ENCODE results near the gene PIGX. TPM values are rescaled to one million over a fixed set of nuclear protein-coding genes. Genes with fewer than 3 reads are reported as not detected.

The PIGX gene
- total and polyA plus RNA-seq, 3 experiments from 2014 or later = 38.7 to 50.5 (median 49.0) TPM

- peaks cover 0 to 7% (median 2%) of the 10 kb centered on the region in 3 donors for H3K4me1 Mint-ChIP-seq
- H3K27me3 Mint-ChIP-seq = no peaks in the 10 kb centered on the region
- peaks cover 0 to 1% (median 0%) of the 10 kb centered on the region in 3 donors for H3K36me3 Mint-ChIP-seq
- ChIA-PET CTCF (interaction anchor here (0.7 to 1.2 kb wide), 5 partner anchors 10 to 165 kb away, joined by 3 to 6 read pairs (median 4); no protein-coding TSS in a partner anchor), POLR2A (interaction anchor here (0.6 to 0.7 kb wide), 2 partner anchors 12 to 76 kb away, joined by 3 to 5 read pairs; no protein-coding TSS in a partner anchor)
- H3K27ac Mint-ChIP-seq = peak overlapping the region in 3 of 8 donors; percentile 38 to 70 (median 57)
- peak in 4 of 5 donors; percentile 6 to 54 (median 24) for DNase-seq
- H3K4me1 ChIP-seq (ENCODE audit: insufficient read depth, low read length) = peaks cover 5% of the 10 kb centered on the region
- H3K4me3 ChIP-seq (ENCODE audit: low read length) = no peak overlapping the region
- H3K4me3 Mint-ChIP-seq = no peak overlapping the region
- H3K27ac ChIP-seq (ENCODE audit: low read depth, low read length) = no peak overlapping the region
- H3K9me3 ChIP-seq (ENCODE audit: low read length) = no peaks in the 10 kb centered on the region
- no peaks in the 10 kb centered on the region for H3K9me3 Mint-ChIP-seq
- H3K27me3 ChIP-seq (ENCODE audit: insufficient read depth, low read length, poor library complexity, severe bottlenecking) = no peaks in the 10 kb centered on the region
- no peaks in the 10 kb centered on the region for H3K36me3 ChIP-seq (ENCODE audit: insufficient read depth, low read length)
Measured at GRCh38 chr3:196694202-196694638, 18.0 kb upstream of the PIGX start.

- no peaks in the 10 kb centered on the region for H3K27me3 Mint-ChIP-seq
- H3K4me1 Mint-ChIP-seq = peaks cover 0 to 7% (median 2%) of the 10 kb centered on the region in 3 donors
- peak overlapping the region in 4 of 8 donors; percentile 58 to 91 (median 72) for H3K27ac Mint-ChIP-seq
- H3K36me3 ChIP-seq (ENCODE audit: insufficient read depth, low read length) = no peaks in the 10 kb centered on the region
- peaks cover 0 to 1% (median 0%) of the 10 kb centered on the region in 3 donors for H3K36me3 Mint-ChIP-seq
- CTCF ChIA-PET = interaction anchor here (0.6 to 2.1 kb wide), 2 partner anchors 10 to 918 kb away, joined by 3 to 8 read pairs; no protein-coding TSS in a partner anchor
- H3K27ac ChIP-seq (ENCODE audit: low read depth, low read length) = no peak overlapping the region
- H3K4me3 Mint-ChIP-seq = no peak overlapping the region
- H3K9me3 Mint-ChIP-seq = no peaks in the 10 kb centered on the region
- no peak for DNase-seq
- no peak overlapping the region for H3K4me3 ChIP-seq (ENCODE audit: low read length)
- H3K4me1 ChIP-seq (ENCODE audit: insufficient read depth, low read length) = peaks cover 5% of the 10 kb centered on the region
- no peaks in the 10 kb centered on the region for H3K27me3 ChIP-seq (ENCODE audit: insufficient read depth, low read length, poor library complexity, severe bottlenecking)
- POLR2A ChIA-PET = no interaction called here
- H3K9me3 ChIP-seq (ENCODE audit: low read length) = no peaks in the 10 kb centered on the region
Measured at GRCh38 chr3:196694941-196695848, 17.0 kb upstream of the PIGX start.

GRCh38 chr3:196695849-196696226 lies 16.3 kb upstream of the PIGX start:
- H3K4me1 ChIP-seq (ENCODE audit: insufficient read depth, low read length) = peaks cover 5% of the 10 kb centered on the region
- Mint-ChIP-seq H3K9me3 (no peaks in the 10 kb centered on the region), H3K4me1 (peaks cover 0 to 7% (median 2%) of the 10 kb centered on the region in 3 donors), H3K27me3 (no peaks in the 10 kb centered on the region), H3K27ac (peak overlapping the region in 6 of 8 donors; percentile 58 to 91 (median 72)), H3K36me3 (peaks cover 0 to 1% (median 0%) of the 10 kb centered on the region in 3 donors), H3K4me3 (peak overlapping the region in 1 of 7 donors; percentile 54)
- H3K27me3 ChIP-seq (ENCODE audit: insufficient read depth, low read length, poor library complexity, severe bottlenecking) = no peaks in the 10 kb centered on the region
- H3K9me3 ChIP-seq (ENCODE audit: low read length) = no peaks in the 10 kb centered on the region
- no peaks in the 10 kb centered on the region for H3K36me3 ChIP-seq (ENCODE audit: insufficient read depth, low read length)
- no peak overlapping the region for H3K4me3 ChIP-seq (ENCODE audit: low read length)
- ChIA-PET CTCF (interaction anchor here (0.6 to 2.1 kb wide), 2 partner anchors 11 to 917 kb away, joined by 3 to 8 read pairs; no protein-coding TSS in a partner anchor), POLR2A (no interaction called here)
- DNase-seq = no peak
- H3K27ac ChIP-seq (ENCODE audit: low read depth, low read length) = no peak overlapping the region

- peak overlapping the region in 1 of 8 donors; percentile 6 for H3K27ac Mint-ChIP-seq
- H3K4me3 ChIP-seq (ENCODE audit: low read length) = no peak overlapping the region
- POLR2A ChIA-PET = no interaction called here
- CTCF ChIA-PET = interaction anchor here (2.1 kb wide), 1 partner anchor 12 kb away, joined by 8 read pairs; no protein-coding TSS in a partner anchor
- peaks cover 5% of the 10 kb centered on the region for H3K4me1 ChIP-seq (ENCODE audit: insufficient read depth, low read length)
- no peak overlapping the region for H3K27ac ChIP-seq (ENCODE audit: low read depth, low read length)
- H3K27me3 Mint-ChIP-seq = no peaks in the 10 kb centered on the region
- no peaks in the 10 kb centered on the region for H3K9me3 ChIP-seq (ENCODE audit: low read length)
- H3K27me3 ChIP-seq (ENCODE audit: insufficient read depth, low read length, poor library complexity, severe bottlenecking) = no peaks in the 10 kb centered on the region
- H3K4me3 Mint-ChIP-seq = no peak overlapping the region
- H3K9me3 Mint-ChIP-seq = no peaks in the 10 kb centered on the region
- H3K4me1 Mint-ChIP-seq = peaks cover 0 to 7% (median 2%) of the 10 kb centered on the region in 3 donors
- no peak for DNase-seq
- no peaks in the 10 kb centered on the region for H3K36me3 ChIP-seq (ENCODE audit: insufficient read depth, low read length)
- peaks cover 0 to 1% (median 0%) of the 10 kb centered on the region in 3 donors for H3K36me3 Mint-ChIP-seq
Measured at GRCh38 chr3:196697270-196697669, 14.9 kb upstream of the PIGX start.

- Histone ChIP-seq H3K9me3 (ENCODE audit: low read length) (no peaks in the 10 kb centered on the region), H3K27ac (ENCODE audit: low read depth, low read length) (no peak overlapping the region), H3K27me3 (ENCODE audit: insufficient read depth, low read length, poor library complexity, severe bottlenecking) (no peaks in the 10 kb centered on the region), H3K36me3 (ENCODE audit: insufficient read depth, low read length) (no peaks in the 10 kb centered on the region), H3K4me3 (ENCODE audit: low read length) (no peak overlapping the region), H3K4me1 (ENCODE audit: insufficient read depth, low read length) (peaks cover 5% of the 10 kb centered on the region)
- ChIA-PET CTCF (no interaction called here), POLR2A (no interaction called here)
- H3K4me1 Mint-ChIP-seq = peaks cover 0 to 5% (median 0%) of the 10 kb centered on the region in 3 donors
- no peak overlapping the region for H3K4me3 Mint-ChIP-seq
- peaks cover 0 to 2% of the 10 kb centered on the region in 2 donors for H3K27me3 Mint-ChIP-seq
- H3K9me3 Mint-ChIP-seq = no peaks in the 10 kb centered on the region
- H3K27ac Mint-ChIP-seq = peak overlapping the region in 2 of 8 donors; percentile 8 to 58
- DNase-seq = no peak
- H3K36me3 Mint-ChIP-seq = peaks cover 0 to 1% (median 0%) of the 10 kb centered on the region in 3 donors
Measured at GRCh38 chr3:196699749-196700148, 12.4 kb upstream of the PIGX start.

- H3K36me3 Mint-ChIP-seq = peaks cover 0 to 1% (median 0%) of the 10 kb centered on the region in 3 donors
Measured at GRCh38 chr3:196700801-196701200, 11.4 kb upstream of the PIGX start.

GRCh38 chr3:196706327-196706726 lies 5.8 kb upstream of the PIGX start:
- no peaks in the 10 kb centered on the region for H3K9me3 ChIP-seq (ENCODE audit: low read length)
- H3K27ac ChIP-seq (ENCODE audit: low read depth, low read length) = no peak overlapping the region
- ChIA-PET POLR2A (interaction anchor here (0.6 kb wide), 1 partner anchor 12 kb away, joined by 3 read pairs; no protein-coding TSS in a partner anchor), CTCF (no interaction called here)
- H3K4me3 ChIP-seq (ENCODE audit: low read length) = no peak overlapping the region
- no peaks in the 10 kb centered on the region for H3K36me3 ChIP-seq (ENCODE audit: insufficient read depth, low read length)
- H3K27me3 Mint-ChIP-seq = peaks cover 0 to 2% of the 10 kb centered on the region in 2 donors
- H3K4me1 Mint-ChIP-seq = peaks cover 5 to 13% (median 7%) of the 10 kb centered on the region in 3 donors
- no peak overlapping the region for H3K4me3 Mint-ChIP-seq
- peaks cover 6% of the 10 kb centered on the region for H3K4me1 ChIP-seq (ENCODE audit: insufficient read depth, low read length)
- no peak for DNase-seq
- no peaks in the 10 kb centered on the region for H3K9me3 Mint-ChIP-seq
- peaks cover 0 to 6% (median 3%) of the 10 kb centered on the region in 3 donors for H3K36me3 Mint-ChIP-seq
- no peaks in the 10 kb centered on the region for H3K27me3 ChIP-seq (ENCODE audit: insufficient read depth, low read length, poor library complexity, severe bottlenecking)
- H3K27ac Mint-ChIP-seq = no peak overlapping the region

More at GRCh38 chr3:196700801-196701200, 11.4 kb upstream of the PIGX start:
- Histone ChIP-seq H3K4me3 (ENCODE audit: low read length) (no peak overlapping the region), H3K27ac (ENCODE audit: low read depth, low read length) (no peak overlapping the region), H3K4me1 (ENCODE audit: insufficient read depth, low read length) (no peaks in the 10 kb centered on the region), H3K9me3 (ENCODE audit: low read length) (no peaks in the 10 kb centered on the region), H3K27me3 (ENCODE audit: insufficient read depth, low read length, poor library complexity, severe bottlenecking) (no peaks in the 10 kb centered on the region), H3K36me3 (ENCODE audit: insufficient read depth, low read length) (no peaks in the 10 kb centered on the region)
- peaks cover 0 to 4% (median 0%) of the 10 kb centered on the region in 3 donors for H3K4me1 Mint-ChIP-seq
- no peak for DNase-seq
- no peak overlapping the region for H3K27ac Mint-ChIP-seq
- H3K9me3 Mint-ChIP-seq = no peaks in the 10 kb centered on the region
- no peak overlapping the region for H3K4me3 Mint-ChIP-seq
- POLR2A ChIA-PET = no interaction called here
- peaks cover 0 to 2% of the 10 kb centered on the region in 2 donors for H3K27me3 Mint-ChIP-seq
- CTCF ChIA-PET = no interaction called here

GRCh38 chr3:196706731-196707130 lies 5.4 kb upstream of the PIGX start:
- POLR2A ChIA-PET = interaction anchor here (0.6 kb wide), 1 partner anchor 13 kb away, joined by 3 read pairs; no protein-coding TSS in a partner anchor
- peak overlapping the region in 1 of 8 donors; percentile 25 for H3K27ac Mint-ChIP-seq

More at GRCh38 chr3:196706731-196707130, 5.4 kb upstream of the PIGX start:
- H3K4me3 Mint-ChIP-seq = no peak overlapping the region
- Histone ChIP-seq H3K4me3 (ENCODE audit: low read length) (no peak overlapping the region), H3K27ac (ENCODE audit: low read depth, low read length) (no peak overlapping the region), H3K27me3 (ENCODE audit: insufficient read depth, low read length, poor library complexity, severe bottlenecking) (no peaks in the 10 kb centered on the region), H3K9me3 (ENCODE audit: low read length) (no peaks in the 10 kb centered on the region), H3K4me1 (ENCODE audit: insufficient read depth, low read length) (peaks cover 10% of the 10 kb centered on the region), H3K36me3 (ENCODE audit: insufficient read depth, low read length) (no peaks in the 10 kb centered on the region)
- no peaks in the 10 kb centered on the region for H3K9me3 Mint-ChIP-seq
- peaks cover 0 to 8% (median 3%) of the 10 kb centered on the region in 3 donors for H3K36me3 Mint-ChIP-seq
- H3K27me3 Mint-ChIP-seq = peaks cover 0 to 3% of the 10 kb centered on the region in 2 donors
- CTCF ChIA-PET = no interaction called here
- DNase-seq = no peak
- peaks cover 9 to 17% (median 11%) of the 10 kb centered on the region in 3 donors for H3K4me1 Mint-ChIP-seq

Measured in CD8-positive, alpha-beta memory T cell (primary cell).